GM21360 (cell line): ENCODE measurements around the gene CKB.

ENCODE experiments used
- ATAC-seq: cut with Tn5 transposase; IDR thresholded peaks from one replicate; pipeline ENCODE4 v1.9.1; 2021; ENCODE audit warnings: mild to moderate bottlenecking, moderate library complexity; ENCODE audit not compliant: unreplicated experiment

CKB gene

DNA sequence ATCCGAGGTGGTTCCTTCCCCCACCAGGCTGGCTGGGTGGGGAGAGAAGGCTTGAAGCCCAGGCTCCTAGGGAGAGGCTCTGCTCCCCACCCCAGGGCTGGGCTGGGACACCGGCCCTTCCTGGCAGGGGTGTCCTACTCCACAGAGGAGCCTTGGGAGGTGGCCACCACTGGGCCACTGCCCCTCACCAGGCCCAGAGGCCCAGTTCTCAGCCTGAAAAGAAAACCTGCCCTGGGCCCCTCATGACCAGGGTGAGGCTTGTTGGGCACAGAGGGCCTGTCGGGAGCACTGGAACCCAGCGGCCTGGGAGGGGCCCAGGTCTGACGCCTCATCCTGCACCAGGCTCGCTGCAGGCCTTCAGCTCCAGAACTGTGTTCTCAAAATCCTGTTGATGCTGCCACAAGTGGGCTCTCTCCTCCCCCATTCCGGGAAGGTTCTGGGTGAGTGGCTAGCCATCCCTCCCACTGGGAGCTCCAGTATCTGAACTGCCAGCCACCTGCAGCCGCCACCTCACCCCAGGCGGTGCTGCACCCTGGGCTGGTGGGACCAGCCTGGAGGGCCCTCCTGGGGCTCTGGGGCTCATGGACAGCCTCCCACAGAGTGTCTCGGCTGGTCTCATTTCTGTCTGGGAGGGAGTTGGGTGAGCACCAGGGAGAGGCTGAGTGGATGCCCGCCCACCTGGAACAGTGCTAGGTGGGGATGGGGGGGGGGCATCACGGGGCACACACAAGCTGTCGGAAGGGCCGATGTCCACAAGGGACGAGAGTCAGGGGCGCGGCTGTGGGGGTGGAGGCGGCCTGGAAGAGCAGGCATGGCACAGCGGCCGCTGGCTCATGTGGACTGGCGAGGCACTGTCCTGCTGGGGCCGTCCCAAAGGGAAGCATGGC, 28.1 kb upstream of the CKB start:
- no peak for ATAC-seq

DNA sequence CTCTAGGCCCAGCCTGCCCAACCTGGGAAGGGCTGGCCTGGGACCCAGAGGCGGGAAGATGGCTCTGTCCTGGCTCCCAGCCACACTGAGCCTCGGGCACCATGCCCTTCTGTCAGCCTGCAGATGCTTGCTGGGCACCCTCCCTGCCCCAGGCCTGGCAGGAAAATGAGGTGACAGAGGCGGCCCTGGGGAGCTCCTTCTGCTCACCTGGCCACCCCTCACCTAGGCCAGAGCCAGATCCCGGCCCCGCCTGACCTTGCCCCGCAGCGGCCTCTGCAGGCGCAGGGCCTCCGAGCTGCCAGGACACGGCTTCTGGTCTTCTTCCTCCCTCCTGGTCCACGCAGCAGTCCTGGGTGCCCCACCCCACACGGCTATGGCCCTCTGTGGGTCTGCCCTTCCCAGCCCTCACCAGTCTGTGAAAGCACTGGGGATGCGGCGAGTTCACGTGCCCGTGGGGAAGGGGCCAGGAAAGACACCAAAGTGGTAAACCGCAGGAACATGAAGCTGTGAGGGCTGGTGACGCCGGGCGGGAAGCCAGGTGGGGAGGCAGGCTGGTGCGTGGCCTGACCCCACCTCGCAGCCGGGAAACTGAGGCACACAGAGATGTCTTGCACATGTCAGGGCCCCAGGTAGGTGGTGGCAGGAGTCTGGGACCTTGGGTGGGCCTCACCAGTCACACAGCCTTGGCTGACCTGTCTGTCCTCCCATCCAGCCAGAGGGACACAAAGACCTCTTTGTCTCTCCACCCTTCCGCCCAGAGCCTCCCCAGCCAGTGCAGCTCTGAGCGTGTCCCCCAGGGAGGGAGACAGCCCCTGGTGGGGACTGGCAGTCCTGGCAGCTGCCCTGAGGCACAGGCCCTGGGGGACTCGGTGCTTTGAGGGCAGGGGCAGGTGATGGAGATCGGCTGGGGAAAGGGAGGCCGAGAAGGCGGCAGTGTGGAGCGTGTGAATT, 27.0 kb upstream of the CKB start:
- ATAC-seq: no peak

- no peak for ATAC-seq
Measured at GRCh38 chr14:103548463-103549351, 26.1 kb upstream of the CKB start.

- ATAC-seq: no peak
Measured at GRCh38 chr14:103547941-103548462, 25.4 kb upstream of the CKB start.

GRCh38 chr14:103547455-103547940, 24.9 kb upstream of the CKB start:
- ATAC-seq: no peak

- no peak for ATAC-seq
Measured at GRCh38 chr14:103546652-103547454, 24.2 kb upstream of the CKB start.

DNA sequence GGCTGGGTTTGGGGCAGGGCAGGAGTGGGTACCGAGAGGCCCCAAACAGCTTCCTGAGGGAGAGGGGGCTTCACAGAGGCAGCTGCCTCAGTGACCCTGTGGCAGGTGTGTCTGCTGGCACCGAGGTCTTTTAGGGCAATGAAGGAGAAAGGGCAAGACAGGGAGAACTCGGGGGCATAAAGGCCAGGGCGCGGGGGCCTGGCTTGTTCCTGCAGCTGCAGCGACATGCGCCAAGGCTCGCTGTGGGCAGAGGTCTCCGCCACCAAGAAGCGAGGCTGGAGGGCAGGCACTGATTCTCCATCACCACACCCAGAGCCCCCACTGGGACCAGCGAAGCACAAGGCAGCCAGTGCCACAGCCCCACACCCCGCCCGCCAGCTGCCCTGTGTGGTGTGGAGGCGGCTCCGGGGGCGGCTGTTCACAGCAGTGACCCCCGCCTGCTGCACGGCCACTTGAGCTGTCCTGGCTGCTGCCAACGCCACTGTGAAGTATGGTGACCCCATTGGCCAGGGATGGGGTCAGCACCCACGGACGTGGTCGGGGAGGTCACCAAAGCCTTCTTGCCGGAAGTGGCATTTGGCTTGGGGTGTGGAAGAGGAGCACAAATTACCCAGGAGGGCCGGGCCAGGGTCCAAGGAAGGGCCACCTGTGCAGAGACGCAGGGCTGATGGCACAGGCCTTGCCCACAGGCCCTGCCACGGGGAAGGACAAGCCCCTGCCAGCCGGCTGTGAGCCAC, 23.5 kb upstream of the CKB start:
- no peak for ATAC-seq

- ATAC-seq: no peak
Measured at GRCh38 chr14:103545219-103545914, 22.7 kb upstream of the CKB start.

DNA sequence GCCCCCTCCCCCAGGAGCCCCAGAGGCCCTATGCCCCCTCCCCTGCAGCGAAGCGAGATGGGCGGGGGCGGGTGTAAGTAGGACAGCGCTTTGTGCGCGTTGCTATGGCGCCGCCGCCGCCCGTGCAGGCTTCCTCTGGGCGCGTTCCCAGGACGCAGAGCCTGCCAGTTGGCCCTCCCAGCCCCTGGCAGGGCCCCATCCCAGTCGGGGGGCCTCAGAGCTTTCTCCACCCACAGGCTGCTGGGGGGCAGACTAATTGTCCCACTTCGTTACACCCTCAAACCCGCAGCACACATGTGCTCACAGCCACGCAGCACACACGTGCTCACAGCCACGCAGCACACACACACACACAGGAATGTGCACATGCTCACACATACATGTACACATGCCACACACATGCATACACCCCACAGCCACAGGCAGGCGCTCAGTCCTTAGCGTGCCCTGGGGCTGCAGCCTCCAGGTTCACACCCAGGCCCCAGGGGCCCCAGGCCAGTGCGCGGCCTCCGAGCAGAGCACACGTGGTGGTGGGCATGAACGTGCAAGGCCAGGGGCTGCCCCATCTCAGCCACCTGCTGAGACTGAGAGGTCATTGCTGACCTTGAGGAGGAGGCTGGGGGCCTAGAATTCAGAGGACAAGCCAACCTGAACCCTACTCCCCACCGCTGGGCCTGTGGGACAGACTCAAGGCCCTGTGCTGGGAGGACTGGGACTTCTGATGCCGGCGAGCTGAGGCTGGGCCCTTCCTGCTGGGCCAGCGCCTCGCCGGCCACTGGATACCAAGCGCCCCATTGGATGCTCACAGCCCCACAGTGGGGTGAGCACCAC, 22.0 kb upstream of the CKB start:
- ATAC-seq: no peak

- ATAC-seq: no peak
Measured at GRCh38 chr14:103543721-103544387, 21.2 kb upstream of the CKB start.

DNA sequence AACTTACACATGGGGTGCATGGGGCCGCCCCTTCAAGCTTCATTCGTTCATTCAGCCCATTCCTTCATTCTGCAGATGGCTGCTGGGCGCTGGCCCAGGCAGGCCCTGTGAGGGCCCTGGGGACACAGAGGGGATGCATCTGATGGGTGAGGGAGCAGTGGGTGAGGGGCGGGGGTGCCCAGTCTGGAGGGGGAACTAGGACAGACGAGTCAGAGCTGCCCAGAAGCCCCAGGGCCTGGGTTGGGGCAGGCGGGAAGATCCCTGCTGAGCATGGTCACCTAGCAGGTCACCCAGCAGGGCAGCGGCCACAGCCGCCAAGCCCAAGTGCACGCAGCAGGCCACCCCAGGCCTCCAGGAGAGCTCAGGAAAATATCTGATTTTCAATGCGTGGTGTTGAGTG, 20.5 kb upstream of the CKB start:
- ATAC-seq: no peak

DNA sequence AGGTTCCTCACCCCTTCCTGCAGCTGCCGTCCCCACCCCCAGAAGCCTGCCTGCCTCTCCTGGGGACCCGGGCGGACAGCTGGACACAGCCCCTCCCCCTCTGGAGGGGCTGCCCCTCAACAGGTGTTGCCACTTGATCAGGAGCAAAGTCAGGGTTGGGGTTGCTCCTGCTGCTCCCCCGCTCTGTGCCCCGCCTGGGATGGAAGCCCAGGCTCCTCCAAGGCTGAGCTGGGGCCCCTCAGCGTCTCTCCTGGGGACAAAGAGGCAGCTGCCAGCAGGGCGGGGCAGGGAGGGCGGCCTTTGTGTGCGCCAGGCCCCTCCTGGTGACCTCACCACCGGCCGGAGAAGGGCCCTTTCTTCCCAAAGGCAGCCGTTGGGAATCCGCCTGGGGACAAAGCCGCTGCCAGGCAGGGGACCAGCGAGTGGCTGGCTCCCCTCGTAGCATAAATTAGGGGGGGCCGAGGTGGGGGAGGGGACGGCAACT, 20.0 kb upstream of the CKB start:
- ATAC-seq: no peak

DNA sequence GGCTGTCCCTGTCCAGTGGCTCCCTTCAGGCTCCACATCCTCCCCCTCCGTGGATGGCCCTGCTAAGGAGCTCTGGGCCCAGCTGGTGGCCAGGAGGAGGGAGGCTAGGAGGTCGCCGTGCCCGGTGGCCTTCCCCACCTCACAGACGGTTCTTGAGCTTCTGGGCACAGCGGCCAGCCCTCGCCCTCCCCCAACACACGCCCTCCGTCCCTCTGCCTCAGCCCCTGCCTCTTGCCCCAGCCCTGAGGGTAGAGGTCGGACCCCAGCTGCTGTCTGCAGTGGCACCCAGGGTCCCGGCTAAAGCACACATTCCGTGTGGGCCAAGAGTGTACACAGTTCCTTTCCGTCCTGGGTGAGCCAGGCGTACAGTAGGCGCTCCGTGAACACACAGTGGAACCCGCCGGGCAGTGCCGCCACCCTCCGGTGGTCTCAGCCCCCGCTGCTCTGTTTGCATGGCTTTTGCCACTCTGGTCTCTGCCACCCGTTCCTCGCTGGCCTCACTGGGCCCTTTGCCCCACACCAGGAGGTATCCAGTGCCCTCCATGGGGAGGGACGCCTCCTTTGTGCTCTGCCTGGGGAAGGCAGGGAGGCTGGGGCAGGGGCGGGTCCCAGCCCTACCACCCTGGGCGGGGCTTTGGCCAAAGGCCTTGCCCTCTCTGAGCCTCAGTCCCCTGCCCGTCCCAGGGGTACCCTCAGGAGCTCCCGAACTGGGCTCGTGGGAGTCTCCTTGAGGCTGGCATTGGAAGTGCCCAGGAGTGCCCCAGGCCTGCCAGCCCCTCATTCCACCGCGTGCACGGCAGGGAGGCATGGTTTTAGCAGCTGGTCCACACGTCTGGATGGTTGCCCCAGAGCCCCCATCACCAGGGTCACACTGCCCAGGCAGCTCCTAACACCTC, 19.3 kb upstream of the CKB start:
- no peak for ATAC-seq

DNA sequence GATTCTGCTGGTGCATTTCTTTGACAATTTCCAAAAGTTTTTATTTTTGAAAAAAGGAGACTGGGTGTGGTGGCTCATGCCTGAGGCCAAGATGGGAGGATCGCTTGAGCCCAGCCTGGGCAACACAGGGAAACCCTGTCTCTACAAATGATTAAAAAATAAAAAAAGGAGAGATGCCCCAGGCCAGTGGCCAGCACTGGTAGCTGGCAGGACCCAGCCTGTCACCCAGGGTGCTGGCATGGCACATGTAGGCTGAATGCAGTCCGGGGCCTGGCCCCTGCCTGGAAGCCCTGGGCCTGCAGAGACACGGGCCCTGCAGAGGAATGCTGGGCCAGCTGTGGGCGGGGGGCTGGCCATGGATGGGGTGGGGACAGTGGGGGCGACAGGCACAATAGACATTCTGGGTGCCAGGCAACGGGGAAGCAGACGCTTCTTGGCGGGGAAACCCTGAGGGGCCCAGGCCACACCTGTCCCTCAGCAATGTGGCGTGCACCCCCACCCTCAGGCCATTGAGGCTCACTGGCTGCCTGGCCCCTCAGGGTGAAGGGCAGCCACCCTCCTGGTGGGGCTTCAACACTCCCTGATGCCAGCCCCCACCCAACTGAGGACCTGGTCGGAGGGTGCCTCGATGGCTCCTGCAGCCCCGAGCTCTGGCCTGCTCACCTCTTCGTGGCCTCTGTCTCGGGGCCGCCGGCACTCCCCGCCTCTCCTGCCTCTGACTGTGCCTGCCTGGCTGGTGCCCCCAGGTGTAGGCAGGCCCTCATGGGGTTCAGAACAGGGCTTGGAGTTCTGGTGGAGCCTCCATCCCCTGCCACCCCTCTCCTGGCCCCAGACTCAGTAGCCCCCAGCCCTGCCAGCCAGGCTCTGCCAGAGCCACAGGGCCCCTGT, 18.4 kb upstream of the CKB start:
- no peak for ATAC-seq
